Measurements from ENCODE around the gene COL4A2.

COL4A2 gene

GRCh38 chr13:110464556-110465333 is 157.7 kb downstream of the COL4A2 start:
- no peaks in the 10 kb centered on the region for H3K27me3 ChIP-seq (ENCODE audit: insufficient read depth, low read length)
- H3K9me3 ChIP-seq (ENCODE audit: insufficient read depth, low read depth, low read length): no peaks in the 10 kb centered on the region
- no peaks in the 10 kb centered on the region; the same call in 1 of the 2 replicates for H3K4me1 ChIP-seq (ENCODE audit: insufficient read depth, low read length)
- peaks cover 64% of the 10 kb centered on the region for H3K36me3 ChIP-seq (ENCODE audit: insufficient read depth, low read depth, low read length)
- H3K27ac ChIP-seq (ENCODE audit: low read length): no peak overlapping the region
- no peak overlapping the region for H3K9ac ChIP-seq (ENCODE audit: low read depth, low read length)
- H3K4me3 ChIP-seq (ENCODE audit: low read length): no peak overlapping the region

- Histone ChIP-seq H3K9me3 (ENCODE audit: insufficient read depth, low read depth, low read length) (no peaks in the 10 kb centered on the region), H3K36me3 (ENCODE audit: insufficient read depth, low read depth, low read length) (peaks cover 62% of the 10 kb centered on the region), H3K4me3 (ENCODE audit: low read length) (no peak overlapping the region), H3K27me3 (ENCODE audit: insufficient read depth, low read length) (no peaks in the 10 kb centered on the region), H3K9ac (ENCODE audit: low read depth, low read length) (0 out of 2 replicates have a peak overlapping the region, but pooled peaks have one; percentile 14), H3K27ac (ENCODE audit: low read length) (no peak overlapping the region), H3K4me1 (ENCODE audit: insufficient read depth, low read length) (no peaks in the 10 kb centered on the region; the same call in 1 of the 2 replicates)
Observed at GRCh38 chr13:110465696-110466095, 158.6 kb downstream of the COL4A2 start.

DNA sequence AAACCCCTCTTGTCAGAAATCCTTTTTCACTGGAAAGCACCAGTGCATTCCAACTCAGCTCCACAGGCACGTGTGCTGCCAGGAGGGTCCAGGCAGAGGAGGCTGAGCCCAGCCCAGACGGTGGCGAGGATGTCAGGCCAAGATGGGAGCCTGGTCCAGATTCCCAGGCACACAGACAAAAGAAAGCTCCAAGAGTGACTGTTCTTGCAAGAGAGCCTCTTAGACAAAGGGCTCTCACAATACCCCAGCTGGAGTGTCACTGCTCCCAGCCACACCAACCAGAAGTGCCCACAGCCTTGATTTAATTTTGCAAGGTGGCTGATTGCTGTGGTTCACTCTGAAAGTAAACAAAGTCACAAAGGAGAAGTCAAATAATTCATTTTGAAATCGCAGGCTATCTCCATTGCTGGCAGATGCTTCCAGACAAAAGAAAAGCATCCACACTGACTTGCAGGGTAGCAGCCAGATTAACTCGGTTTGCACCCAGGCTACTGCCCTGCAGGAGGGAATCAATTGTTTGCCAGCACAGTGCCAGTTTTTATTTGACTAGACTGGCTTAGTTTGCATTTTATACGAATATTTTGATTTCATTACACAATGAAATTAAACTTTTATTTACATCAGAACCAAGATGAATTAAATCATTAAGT is 159.3 kb downstream of the COL4A2 start:
- no peak overlapping the region for H3K4me3 ChIP-seq (ENCODE audit: low read length)
- H3K9me3 ChIP-seq (ENCODE audit: insufficient read depth, low read depth, low read length): no peaks in the 10 kb centered on the region
- no peak overlapping the region for H3K27ac ChIP-seq (ENCODE audit: low read length)
- H3K36me3 ChIP-seq (ENCODE audit: insufficient read depth, low read depth, low read length): peaks cover 66% of the 10 kb centered on the region
- no peaks in the 10 kb centered on the region; the same call in 1 of the 2 replicates for H3K4me1 ChIP-seq (ENCODE audit: insufficient read depth, low read length)
- H3K27me3 ChIP-seq (ENCODE audit: insufficient read depth, low read length): no peaks in the 10 kb centered on the region
- 0 out of 2 replicates have a peak overlapping the region, but pooled peaks have one; percentile 14 for H3K9ac ChIP-seq (ENCODE audit: low read depth, low read length)

DNA sequence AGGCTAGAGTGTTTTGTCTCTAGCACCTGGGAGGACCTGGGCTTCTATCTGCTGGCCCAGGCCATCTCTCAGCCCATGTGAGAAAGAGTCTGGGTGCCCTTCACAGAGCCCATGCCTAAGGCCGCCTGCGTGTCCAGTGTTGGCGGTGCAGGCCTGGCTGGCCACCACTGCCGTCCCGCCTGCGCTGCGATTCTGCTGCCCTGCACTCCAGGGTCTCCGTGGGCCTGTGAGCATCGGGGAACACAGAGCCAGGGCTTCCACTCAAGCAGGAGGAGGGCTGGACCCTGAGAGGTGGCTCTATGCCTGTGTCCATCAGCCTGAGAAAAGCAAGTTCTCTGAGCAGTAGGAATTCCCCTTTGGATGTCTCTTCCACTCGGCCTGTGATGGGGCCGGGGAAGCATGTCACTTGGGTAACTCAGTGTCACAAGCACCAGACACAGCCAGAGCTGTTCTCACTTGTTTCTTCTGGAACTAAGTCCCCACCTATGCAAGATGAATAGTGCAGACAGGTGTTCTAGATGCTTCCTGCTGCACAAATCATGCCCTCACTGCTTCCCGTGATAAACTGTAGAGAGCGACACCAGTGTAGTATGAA is 160.5 kb downstream of the COL4A2 start:
- no peaks in the 10 kb centered on the region for H3K9me3 ChIP-seq (ENCODE audit: insufficient read depth, low read depth, low read length)
- H3K4me1 ChIP-seq (ENCODE audit: insufficient read depth, low read length): no peaks in the 10 kb centered on the region; the same call in 1 of the 2 replicates
- H3K36me3 ChIP-seq (ENCODE audit: insufficient read depth, low read depth, low read length): peaks cover 57% of the 10 kb centered on the region

GRCh38 chr13:110468986-110469495 is 162.0 kb downstream of the COL4A2 start:
- Histone ChIP-seq H3K4me1 (ENCODE audit: insufficient read depth, low read length) (no peaks in the 10 kb centered on the region; the same call in 1 of the 2 replicates), H3K27ac (ENCODE audit: low read length) (no peak overlapping the region), H3K36me3 (ENCODE audit: insufficient read depth, low read depth, low read length) (peaks cover 64% of the 10 kb centered on the region), H3K4me3 (ENCODE audit: low read length) (no peak overlapping the region), H3K9me3 (ENCODE audit: insufficient read depth, low read depth, low read length) (no peaks in the 10 kb centered on the region), H3K27me3 (ENCODE audit: insufficient read depth, low read length) (no peaks in the 10 kb centered on the region), H3K9ac (ENCODE audit: low read depth, low read length) (no peak overlapping the region)

More for the DNA sequence above, 160.5 kb downstream of the COL4A2 start:
- Histone ChIP-seq H3K27me3 (ENCODE audit: insufficient read depth, low read length) (no peaks in the 10 kb centered on the region), H3K27ac (ENCODE audit: low read length) (no peak overlapping the region), H3K4me3 (ENCODE audit: low read length) (no peak overlapping the region), H3K9ac (ENCODE audit: low read depth, low read length) (no peak overlapping the region)

DNA sequence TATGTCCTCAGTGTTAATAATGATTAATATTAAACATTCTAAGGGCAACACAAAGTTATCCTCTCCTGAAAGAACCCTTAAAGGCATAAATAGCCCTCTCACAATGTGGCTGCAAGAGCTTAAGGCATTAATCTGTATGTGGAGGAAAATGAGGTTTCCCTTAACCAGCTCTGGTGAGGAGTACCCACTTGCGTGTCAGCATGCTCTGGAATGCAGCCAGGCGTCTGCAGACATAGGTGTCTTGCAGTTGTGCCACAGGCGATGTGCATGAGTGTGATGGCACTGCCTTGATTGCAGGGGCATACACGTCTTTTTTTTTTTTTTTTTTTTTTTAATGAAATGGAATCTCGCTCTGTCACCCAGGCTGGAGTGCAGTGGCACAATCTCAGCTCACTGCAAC is 162.5 kb downstream of the COL4A2 start:
- Histone ChIP-seq H3K36me3 (ENCODE audit: insufficient read depth, low read depth, low read length) (peaks cover 69% of the 10 kb centered on the region), H3K9me3 (ENCODE audit: insufficient read depth, low read depth, low read length) (no peaks in the 10 kb centered on the region), H3K4me3 (ENCODE audit: low read length) (no peak overlapping the region), H3K4me1 (ENCODE audit: insufficient read depth, low read length) (no peaks in the 10 kb centered on the region; the same call in 1 of the 2 replicates), H3K9ac (ENCODE audit: low read depth, low read length) (no peak overlapping the region), H3K27ac (ENCODE audit: low read length) (no peak overlapping the region), H3K27me3 (ENCODE audit: insufficient read depth, low read length) (no peaks in the 10 kb centered on the region)

DNA sequence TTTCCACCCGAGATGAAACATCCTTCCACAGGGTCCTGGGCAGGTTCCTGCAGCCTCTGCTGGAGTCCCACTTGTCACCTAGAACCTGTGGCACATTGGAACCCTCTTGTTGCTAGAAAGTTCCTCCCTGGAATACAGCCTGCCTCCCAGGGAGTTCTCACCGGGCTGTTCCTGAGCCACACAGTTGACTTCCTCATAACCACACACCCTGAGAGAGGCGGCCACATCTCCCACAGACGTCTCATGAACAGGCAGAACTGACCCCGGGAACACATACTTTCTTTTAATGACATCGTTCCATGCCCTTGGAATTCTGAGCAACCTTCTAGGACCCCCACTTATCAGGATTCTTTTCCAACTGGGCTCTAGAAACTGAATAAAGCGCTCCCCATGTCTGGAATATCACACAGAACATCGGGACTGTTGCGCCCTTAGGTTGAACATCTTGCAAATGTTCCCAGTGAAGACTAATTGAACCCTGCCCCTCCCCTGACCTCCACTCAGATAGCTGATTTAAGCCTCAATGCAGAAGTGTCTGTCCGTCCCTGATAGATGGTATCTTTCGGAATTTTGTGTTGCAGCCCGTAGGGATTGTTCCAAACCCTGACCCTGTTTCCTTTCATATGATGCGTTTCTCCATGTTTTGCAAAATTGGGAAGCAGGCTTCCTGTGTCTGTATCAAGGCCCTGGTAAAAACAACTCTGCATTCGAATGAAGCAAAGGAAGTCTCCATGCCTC is 163.4 kb downstream of the COL4A2 start:
- Histone ChIP-seq H3K4me3 (ENCODE audit: low read length) (no peak overlapping the region), H3K9ac (ENCODE audit: low read depth, low read length) (no peak overlapping the region), H3K27ac (ENCODE audit: low read length) (no peak overlapping the region), H3K27me3 (ENCODE audit: insufficient read depth, low read length) (no peaks in the 10 kb centered on the region), H3K9me3 (ENCODE audit: insufficient read depth, low read depth, low read length) (no peaks in the 10 kb centered on the region), H3K36me3 (ENCODE audit: insufficient read depth, low read depth, low read length) (peaks cover 77% of the 10 kb centered on the region), H3K4me1 (ENCODE audit: insufficient read depth, low read length) (no peaks in the 10 kb centered on the region; the same call in 1 of the 2 replicates)

DNA sequence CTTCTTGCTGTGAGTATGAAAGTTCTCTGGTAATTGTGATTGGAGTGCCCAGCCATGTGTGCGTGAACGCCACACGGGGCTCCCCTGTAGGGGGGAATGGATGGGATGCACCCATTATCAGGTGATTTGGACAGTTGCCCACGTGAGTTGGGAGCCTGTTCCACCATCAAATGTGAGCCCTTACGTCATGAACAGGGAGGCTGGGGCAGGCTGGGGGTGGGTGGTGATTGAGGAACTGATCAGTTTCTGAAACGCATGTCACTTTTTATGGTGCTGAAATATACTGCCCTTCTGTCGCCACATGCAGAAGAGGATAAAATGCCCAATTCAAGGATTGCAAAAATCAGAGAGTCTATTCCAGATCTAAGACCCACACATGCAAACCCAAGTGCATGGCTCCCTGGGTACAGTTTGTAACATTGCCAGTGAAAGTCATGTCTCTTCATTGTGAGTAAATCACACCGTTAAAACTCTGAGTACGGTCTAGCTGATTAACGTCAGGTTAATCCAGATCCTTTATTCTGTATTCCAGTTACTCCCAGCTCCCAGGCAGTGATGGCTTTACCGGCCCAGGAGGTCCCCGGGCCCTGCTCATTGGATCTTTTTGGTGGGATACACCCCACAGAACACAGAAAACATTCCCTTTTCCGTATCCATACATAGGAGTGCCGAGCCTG is 164.2 kb downstream of the COL4A2 start:
- Histone ChIP-seq H3K4me1 (ENCODE audit: insufficient read depth, low read length) (no peaks in the 10 kb centered on the region; the same call in 1 of the 2 replicates), H3K4me3 (ENCODE audit: low read length) (no peak overlapping the region), H3K36me3 (ENCODE audit: insufficient read depth, low read depth, low read length) (peaks cover 78% of the 10 kb centered on the region), H3K9me3 (ENCODE audit: insufficient read depth, low read depth, low read length) (no peaks in the 10 kb centered on the region), H3K27me3 (ENCODE audit: insufficient read depth, low read length) (no peaks in the 10 kb centered on the region), H3K27ac (ENCODE audit: low read length) (no peak overlapping the region), H3K9ac (ENCODE audit: low read depth, low read length) (no peak overlapping the region)

DNA sequence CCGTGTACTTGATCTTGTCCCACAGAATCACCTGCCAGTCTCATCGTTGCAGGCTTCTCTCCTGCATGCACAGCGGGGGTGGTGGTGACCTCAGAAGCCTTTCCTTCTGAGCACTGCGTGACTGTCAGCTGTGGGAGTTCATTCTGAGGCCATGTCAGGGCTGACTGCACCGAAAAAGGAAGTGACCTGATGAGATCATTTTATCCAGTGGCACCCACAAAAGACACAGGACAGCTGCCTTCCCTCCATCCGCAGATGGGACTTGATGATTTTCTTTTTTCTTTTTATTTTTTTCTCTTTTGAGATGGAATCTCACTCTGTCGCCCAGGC is 164.7 kb downstream of the COL4A2 start:
- no peak overlapping the region for H3K9ac ChIP-seq (ENCODE audit: low read depth, low read length)

DNA sequence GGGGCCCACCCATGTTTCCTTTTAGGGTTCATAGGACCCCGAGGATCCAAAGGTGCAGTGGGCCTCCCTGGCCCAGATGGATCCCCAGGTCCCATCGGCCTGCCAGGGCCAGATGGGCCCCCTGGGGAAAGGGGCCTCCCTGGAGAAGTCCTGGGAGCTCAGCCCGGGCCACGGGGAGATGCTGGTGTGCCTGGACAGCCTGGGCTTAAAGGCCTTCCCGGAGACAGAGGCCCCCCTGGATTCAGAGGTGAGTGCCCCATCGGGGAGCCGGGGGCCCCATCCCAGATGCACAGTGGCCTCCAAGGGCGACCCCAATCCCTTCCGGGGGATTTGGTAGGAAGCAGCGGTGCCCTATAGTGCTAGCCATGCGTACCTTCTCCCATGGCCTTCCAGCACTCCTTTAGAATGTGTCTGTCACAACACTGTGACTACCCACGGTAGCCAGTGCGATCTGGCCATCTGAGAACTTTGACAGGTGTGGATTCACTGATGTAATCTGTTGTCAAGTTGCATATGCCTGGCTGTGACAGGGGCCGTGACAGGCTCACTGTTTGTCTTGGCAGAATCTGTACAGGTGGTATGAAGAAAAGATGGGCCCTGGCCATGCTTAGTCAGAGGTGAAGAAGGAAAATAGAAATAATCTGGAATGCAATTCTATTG is 165.9 kb downstream of the COL4A2 start:
- no peak overlapping the region for H3K9ac ChIP-seq (ENCODE audit: low read depth, low read length)
- no peak overlapping the region for H3K27ac ChIP-seq (ENCODE audit: low read length)
- no peaks in the 10 kb centered on the region for H3K9me3 ChIP-seq (ENCODE audit: insufficient read depth, low read depth, low read length)
- H3K27me3 ChIP-seq (ENCODE audit: insufficient read depth, low read length): no peaks in the 10 kb centered on the region
- peaks cover 75% of the 10 kb centered on the region for H3K36me3 ChIP-seq (ENCODE audit: insufficient read depth, low read depth, low read length)
- no peak overlapping the region for H3K4me3 ChIP-seq (ENCODE audit: low read length)
- no peaks in the 10 kb centered on the region for H3K4me1 ChIP-seq (ENCODE audit: insufficient read depth, low read length)

More for the DNA sequence above, 164.7 kb downstream of the COL4A2 start:
- Histone ChIP-seq H3K4me1 (ENCODE audit: insufficient read depth, low read length) (no peaks in the 10 kb centered on the region), H3K4me3 (ENCODE audit: low read length) (no peak overlapping the region), H3K36me3 (ENCODE audit: insufficient read depth, low read depth, low read length) (peaks cover 78% of the 10 kb centered on the region), H3K27me3 (ENCODE audit: insufficient read depth, low read length) (no peaks in the 10 kb centered on the region), H3K27ac (ENCODE audit: low read length) (no peak overlapping the region), H3K9me3 (ENCODE audit: insufficient read depth, low read depth, low read length) (no peaks in the 10 kb centered on the region)

Data from iPS-20b (cell line).